Lung (tissue), 12 donors: ENCODE results near the gene LSP1. TPM values are rescaled to one million over a fixed set of nuclear protein-coding genes. Genes with fewer than 3 reads are reported as not detected.

Source experiments
- ATAC-seq: fragments of 200-7000 bp; cut with Tn5 transposase; one replicate; pipeline ENCODE4 v1.9.1; 2020; ENCODE audit warnings: moderate number of reproducible peaks; ENCODE audit not compliant: insufficient read depth, low FRiP score
- DNase-seq, 3 donors: peaks; one replicate each; pipeline ENCODE4 v3.0.0-alpha.2; 2013 to 2017
- H3K27ac ChIP-seq, 2 donors: one replicate each; pipeline ENCODE4 v1.5.1; 2013; ENCODE audit warnings: mild to moderate bottlenecking in 2 of 2, moderate library complexity in 2 of 2, control low read depth in 1 of 2, inconsistent platforms in 1 of 2, low read depth in 1 of 2, low read length in 1 of 2
- H3K27me3 ChIP-seq, 3 donors: one replicate each; pipeline ENCODE4 v1.5.1; 2013; ENCODE audit warnings: low read length in 2 of 3; ENCODE audit not compliant: control insufficient read depth in 3 of 3, insufficient read depth in 3 of 3
- H3K36me3 ChIP-seq, 4 donors: one replicate each; pipeline ENCODE4 v1.5.1; 2013; ENCODE audit warnings: low read length in 4 of 4, mild to moderate bottlenecking in 1 of 4, moderate library complexity in 1 of 4; ENCODE audit not compliant: control insufficient read depth in 4 of 4, insufficient read depth in 4 of 4
- H3K4me1 ChIP-seq, 5 donors: one replicate each; pipeline ENCODE4 v1.5.1; 2013; ENCODE audit warnings: low read length in 5 of 5, mild to moderate bottlenecking in 2 of 5, moderate library complexity in 1 of 5; ENCODE audit not compliant: control insufficient read depth in 5 of 5, insufficient read depth in 5 of 5
- H3K4me3 ChIP-seq: one replicate; pipeline ENCODE4 v1.5.1; 2013; ENCODE audit warnings: mild to moderate bottlenecking, control low read depth, moderate library complexity
- H3K9ac ChIP-seq, 2 donors: one replicate each; pipeline ENCODE4 v1.5.1; 2013; ENCODE audit warnings: low read length in 2 of 2, control low read depth in 1 of 2; ENCODE audit not compliant: insufficient read depth in 1 of 2
- H3K9me3 ChIP-seq, 4 donors: one replicate each; pipeline ENCODE4 v1.5.1; 2013; ENCODE audit warnings: low read length in 3 of 4, mild to moderate bottlenecking in 1 of 4, moderate library complexity in 1 of 4; ENCODE audit not compliant: control insufficient read depth in 4 of 4, insufficient read depth in 3 of 4
- WGBS, 2 donors: extraction: QIAGEN DNeasy Blood & Tissue Kit; methylation state at CpG; one replicate each; pipeline ENCODE4 v1.1.7; 2013; 5-methylcytosine and 5-hydroxymethylcytosine counted together
- polyA plus RNA-seq, 2 donors: library from polyadenylated mRNA; stranded (reverse); fragments of 200-250 nt; gene quantifications; one replicate each; pipeline ENCODE4 v1.2.1, GENCODE V29; 2013
- total RNA-seq, 2 donors: library from RNA; depleted of rRNA in 1 of 2; stranded (reverse); fragments of >200 nt in 1 of 2; gene quantifications; one replicate each; pipeline ENCODE4 v1.2.1, GENCODE V29; 2014 to 2021
- TF ChIP-seq, protein P1 (sequence below): IDR thresholded peaks from 2 replicates; pipeline ENCODE4 v1.5.1; 2012; ENCODE audit warnings: mild to moderate bottlenecking; ENCODE audit errors: control extremely low read depth, extremely low read depth
- donor health status: control.
- donor health status: control.
- donor health status: Bipolar disorder and iron deficiency.
- donor health status: healthy.
- donor health status: DM: yes; HTN: yes; CAD: no.

LSP1 gene
- total and polyA plus RNA-seq, 4 donors, result 44.9 to 121 (median 83.9) TPM

DNA sequence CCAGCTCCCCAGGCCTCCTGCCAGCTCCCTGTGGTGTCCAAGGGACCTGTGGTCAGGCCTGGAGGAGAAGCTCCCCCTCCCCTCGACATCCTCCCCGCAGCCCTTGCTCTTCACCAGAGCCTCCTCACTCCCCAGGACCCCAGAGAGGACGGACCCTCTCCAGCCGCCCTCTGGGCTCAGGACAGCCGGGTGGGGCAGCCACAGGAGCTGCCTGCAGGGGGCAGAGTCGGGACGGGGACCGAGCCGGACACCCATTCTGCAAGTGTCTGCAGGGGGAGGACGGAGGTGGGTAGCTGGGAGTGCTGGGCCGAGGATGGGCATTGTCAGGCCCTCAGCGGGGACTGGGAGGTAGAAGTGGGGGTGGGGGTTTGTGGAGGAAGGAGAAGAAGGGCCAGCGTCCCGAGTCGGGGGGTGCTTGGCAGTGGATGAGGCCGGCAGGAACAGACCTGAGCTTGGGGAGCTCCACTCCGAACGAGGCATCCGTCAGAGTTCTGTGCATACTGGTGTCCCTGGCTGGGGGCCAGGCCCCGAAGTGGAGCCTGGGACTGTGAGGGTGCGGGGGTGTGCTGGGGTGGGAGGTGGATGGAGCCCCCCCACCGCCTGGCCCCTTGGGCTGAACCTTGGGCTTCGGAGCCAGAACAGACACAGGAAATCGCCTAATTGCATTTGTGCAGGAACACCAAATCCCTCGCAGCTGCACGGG, 23.6 kb downstream of the LSP1 start:
- DNase-seq (peak; percentile 35 to 64 (median 48)), ATAC-seq (no peak)
- TF ChIP-seq, protein P1, sequence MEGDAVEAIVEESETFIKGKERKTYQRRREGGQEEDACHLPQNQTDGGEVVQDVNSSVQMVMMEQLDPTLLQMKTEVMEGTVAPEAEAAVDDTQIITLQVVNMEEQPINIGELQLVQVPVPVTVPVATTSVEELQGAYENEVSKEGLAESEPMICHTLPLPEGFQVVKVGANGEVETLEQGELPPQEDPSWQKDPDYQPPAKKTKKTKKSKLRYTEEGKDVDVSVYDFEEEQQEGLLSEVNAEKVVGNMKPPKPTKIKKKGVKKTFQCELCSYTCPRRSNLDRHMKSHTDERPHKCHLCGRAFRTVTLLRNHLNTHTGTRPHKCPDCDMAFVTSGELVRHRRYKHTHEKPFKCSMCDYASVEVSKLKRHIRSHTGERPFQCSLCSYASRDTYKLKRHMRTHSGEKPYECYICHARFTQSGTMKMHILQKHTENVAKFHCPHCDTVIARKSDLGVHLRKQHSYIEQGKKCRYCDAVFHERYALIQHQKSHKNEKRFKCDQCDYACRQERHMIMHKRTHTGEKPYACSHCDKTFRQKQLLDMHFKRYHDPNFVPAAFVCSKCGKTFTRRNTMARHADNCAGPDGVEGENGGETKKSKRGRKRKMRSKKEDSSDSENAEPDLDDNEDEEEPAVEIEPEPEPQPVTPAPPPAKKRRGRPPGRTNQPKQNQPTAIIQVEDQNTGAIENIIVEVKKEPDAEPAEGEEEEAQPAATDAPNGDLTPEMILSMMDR, result no peak
- Histone ChIP-seq H3K4me1 (peaks cover 0 to 19% (median 8%) of the 10 kb centered on the region in 5 donors), H3K27me3 (peaks cover 0 to 2% (median 0%) of the 10 kb centered on the region in 3 donors), H3K9ac (no peak overlapping the region), H3K36me3 (no peaks in the 10 kb centered on the region), H3K27ac (peak overlapping the region in 1 of 2 donors; percentile 84), H3K9me3 (no peaks in the 10 kb centered on the region), H3K4me3 (no peak overlapping the region)
- 37 to 44% methylated on average over 26 of the region's 26 CpGs for WGBS, 2 donors

DNA sequence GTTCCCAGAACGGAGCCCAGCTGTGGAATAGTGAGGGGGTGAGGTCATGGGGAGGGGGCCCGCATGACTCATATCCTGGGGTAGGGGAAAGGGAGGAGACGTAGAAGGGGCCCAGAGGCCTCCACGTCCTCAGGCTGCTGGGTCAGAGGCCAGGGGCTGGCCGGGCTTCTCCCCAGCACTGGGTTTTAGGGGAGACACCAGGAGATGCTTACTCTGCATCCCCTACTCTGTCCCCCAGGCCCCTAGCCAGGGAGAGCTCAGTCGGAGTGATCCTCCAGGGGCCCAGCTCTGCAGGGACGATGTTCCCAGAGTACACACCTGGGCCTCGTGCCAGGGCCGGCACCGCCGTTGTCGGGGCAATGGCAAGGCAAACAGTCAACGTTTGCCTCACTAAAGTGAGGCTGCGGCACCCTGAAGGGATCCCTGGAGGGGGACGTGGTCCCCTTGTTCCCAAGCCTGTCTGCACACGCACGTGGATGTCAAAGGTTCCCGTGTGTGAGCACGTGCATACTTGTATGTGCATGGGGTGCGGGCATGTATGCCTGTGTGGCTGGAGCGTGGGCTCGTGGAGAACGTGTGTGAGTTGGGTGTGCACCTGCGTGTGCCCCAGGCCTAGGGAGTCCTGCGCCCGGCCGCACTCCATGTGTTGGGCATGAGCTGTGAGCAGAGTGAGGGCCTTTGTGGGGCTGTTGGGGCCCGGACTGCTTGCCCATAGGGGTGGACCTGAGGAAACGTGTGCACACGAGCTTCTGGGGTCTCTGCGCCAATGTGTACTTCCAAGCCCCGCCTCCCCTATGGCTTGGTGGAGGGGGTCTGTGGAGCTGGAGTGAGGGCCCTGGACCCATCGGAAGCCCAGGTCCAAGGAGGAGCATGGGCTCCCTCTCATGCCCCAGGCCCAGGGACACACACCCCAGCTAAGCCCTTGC, 24.6 kb downstream of the LSP1 start:
- H3K36me3 ChIP-seq, result no peaks in the 10 kb centered on the region
- DNase-seq, result peak; percentile 63 to 80 (median 68)
- H3K9me3 ChIP-seq, result no peaks in the 10 kb centered on the region
- no peak overlapping the region for H3K9ac ChIP-seq
- no peak overlapping the region for H3K4me3 ChIP-seq
- no peaks in the 10 kb centered on the region for H3K27me3 ChIP-seq
- peaks cover 0 to 22% (median 10%) of the 10 kb centered on the region in 5 donors for H3K4me1 ChIP-seq
- TF ChIP-seq, protein P1, result no peak
- ATAC-seq, result no peak
- WGBS, 2 donors, result 59 to 64% methylated on average over 32 to 33 of the region's 33 CpGs
- H3K27ac ChIP-seq, result peak overlapping the region in 1 of 2 donors; percentile 26

DNA sequence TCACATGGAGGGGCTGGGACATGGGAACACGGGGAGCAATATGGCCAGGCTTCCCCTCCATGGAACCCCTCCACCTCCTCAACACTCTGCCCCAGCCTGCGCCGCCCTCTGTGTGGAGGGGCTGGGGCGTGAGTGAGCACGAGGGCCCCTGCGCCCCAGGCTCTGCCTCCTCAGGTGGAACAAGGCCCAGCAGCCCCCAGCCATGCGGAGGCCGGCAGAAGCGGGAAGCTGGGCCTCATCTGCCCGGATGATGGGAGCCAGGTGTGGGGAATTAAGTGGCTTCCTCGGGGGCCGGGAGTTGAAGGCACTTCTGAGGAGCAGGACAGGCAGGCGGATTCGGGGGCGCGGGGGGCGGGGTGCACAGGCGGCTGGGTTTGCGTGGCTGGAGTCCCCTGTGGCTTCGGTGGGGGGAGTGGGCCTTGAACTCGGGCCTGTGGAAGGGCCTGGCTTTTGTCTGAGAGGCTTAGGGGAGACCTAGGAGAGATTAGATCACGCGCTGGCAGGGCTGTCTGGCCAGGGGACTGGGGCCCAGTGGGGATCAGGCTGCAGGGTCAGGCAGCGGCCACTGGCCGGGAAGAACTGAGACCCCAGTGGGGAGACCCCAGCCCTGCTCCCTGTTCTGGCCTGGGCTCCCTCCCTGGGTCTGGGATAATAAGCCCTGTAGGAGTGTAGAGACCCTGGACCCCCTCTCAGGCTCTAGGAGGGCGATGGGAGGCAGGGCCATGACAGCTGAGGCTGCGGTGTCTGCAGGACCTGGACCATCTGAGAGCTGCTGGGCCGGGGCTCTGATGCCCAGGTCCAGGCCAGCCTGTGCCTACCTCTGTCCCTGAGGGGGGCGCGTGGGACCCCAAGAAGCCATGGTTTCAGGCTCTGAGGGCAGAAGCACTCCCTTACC, 25.5 kb downstream of the LSP1 start:
- TF ChIP-seq, protein P1, result no peak
- H3K4me1 ChIP-seq, result peaks cover 0 to 28% (median 10%) of the 10 kb centered on the region in 5 donors
- 91 to 98% methylated on average over 30 of the region's 30 CpGs for WGBS, 2 donors
- no peaks in the 10 kb centered on the region for H3K9me3 ChIP-seq
- ATAC-seq (no peak), DNase-seq (peak in 1 of 3 donors; percentile 11)
- no peaks in the 10 kb centered on the region for H3K36me3 ChIP-seq
- H3K4me3 ChIP-seq, result no peak overlapping the region
- no peak overlapping the region for H3K9ac ChIP-seq
- H3K27ac ChIP-seq, result no peak overlapping the region
- no peaks in the 10 kb centered on the region for H3K27me3 ChIP-seq
